ENCODE data around the gene TC2N.
"Not testable (repeated sequence)": the region's sequence is repeated elsewhere in the genome, so short reads cannot be mapped to it uniquely, and the experiment has no call there.

The TC2N gene

DNA sequence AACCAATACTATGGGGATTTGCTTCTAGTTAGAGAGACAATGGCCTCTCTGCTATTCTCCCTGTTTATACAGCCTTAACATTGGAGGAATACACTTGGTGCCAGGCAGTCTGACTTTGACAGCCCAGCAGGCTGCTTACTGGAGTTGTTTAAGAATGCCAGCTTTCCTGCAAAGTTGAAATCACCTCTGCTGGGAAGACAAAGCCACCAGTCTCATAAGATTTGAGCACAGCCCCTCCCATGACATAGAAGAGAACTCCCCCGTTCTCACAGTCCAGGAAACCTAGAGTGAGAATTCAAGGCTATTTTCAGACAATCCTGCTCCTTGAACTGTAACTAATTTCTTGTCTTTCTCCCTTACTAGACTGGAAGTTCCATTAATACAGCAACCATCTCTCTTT lies 114.4 kb downstream of the TC2N start:
- no peaks in the 10 kb centered on the region for H3K4me1 Mint-ChIP-seq (ENCODE audit: low read depth)
- no peaks in the 10 kb centered on the region for H3K36me3 Mint-ChIP-seq (ENCODE audit: low read depth)
- no peak overlapping the region for H3K4me3 Mint-ChIP-seq
- H3K9me3 Mint-ChIP-seq: no peaks in the 10 kb centered on the region
- H3K27me3 Mint-ChIP-seq: no peaks in the 10 kb centered on the region
- H3K27ac Mint-ChIP-seq: no peak overlapping the region
- DNase-seq: no peak

DNA sequence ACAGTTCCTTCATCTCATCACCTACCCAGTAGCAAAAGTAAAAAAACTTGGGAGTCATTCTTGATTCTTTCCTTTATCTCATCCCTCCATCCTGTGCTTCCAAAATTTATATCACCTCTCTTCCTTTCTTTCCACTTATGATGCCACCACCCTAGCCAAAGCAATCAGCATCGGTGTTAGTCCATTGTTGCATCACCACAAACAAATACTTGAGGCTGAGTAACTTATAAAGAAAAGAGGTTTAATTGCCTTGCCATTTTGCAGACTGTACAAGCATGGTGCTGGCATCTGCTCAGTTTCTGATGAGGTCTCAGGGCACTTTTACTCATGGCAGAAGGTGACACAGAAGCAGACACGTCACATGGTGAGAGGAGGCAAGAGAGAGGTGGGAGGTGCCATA lies 115.6 kb downstream of the TC2N start:
- H3K36me3 Mint-ChIP-seq (ENCODE audit: low read depth): no peaks in the 10 kb centered on the region
- H3K27me3 Mint-ChIP-seq: no peaks in the 10 kb centered on the region
- no peaks in the 10 kb centered on the region for H3K4me1 Mint-ChIP-seq (ENCODE audit: low read depth)
- H3K9me3 Mint-ChIP-seq: no peaks in the 10 kb centered on the region
- DNase-seq: no peak
- no peak overlapping the region for H3K4me3 Mint-ChIP-seq
- no peak overlapping the region for H3K27ac Mint-ChIP-seq

DNA sequence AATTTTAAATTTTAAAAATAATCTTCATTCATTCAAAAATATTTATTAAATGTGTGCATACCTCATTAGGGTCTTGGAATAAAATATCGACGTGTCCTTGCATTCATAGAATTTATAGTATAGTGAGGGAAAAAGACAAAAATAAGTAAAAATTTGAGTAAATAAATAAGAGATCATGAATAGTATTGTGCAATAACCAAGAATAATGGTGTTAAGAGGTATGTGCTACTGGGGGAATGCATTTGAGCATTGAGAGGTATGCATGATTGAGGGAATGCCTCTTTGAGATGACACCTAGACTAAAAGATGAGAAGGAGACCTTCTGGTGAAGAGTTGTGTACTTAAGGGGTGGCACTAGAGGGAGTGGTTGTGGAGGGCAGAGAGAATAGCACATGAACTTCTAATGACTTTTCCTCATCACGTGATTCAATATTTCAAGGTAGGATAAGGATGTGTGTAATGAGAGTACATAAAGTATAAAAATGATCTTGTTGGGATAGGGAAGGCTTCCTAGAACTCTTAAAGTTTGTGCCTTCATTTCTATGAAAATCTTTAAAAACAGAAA lies 116.6 kb downstream of the TC2N start:
- H3K4me1 Mint-ChIP-seq (ENCODE audit: low read depth): no peaks in the 10 kb centered on the region
- H3K27me3 Mint-ChIP-seq: no peaks in the 10 kb centered on the region
- no peak overlapping the region for H3K27ac Mint-ChIP-seq
- no peak overlapping the region for H3K4me3 Mint-ChIP-seq
- H3K36me3 Mint-ChIP-seq (ENCODE audit: low read depth): no peaks in the 10 kb centered on the region
- no peaks in the 10 kb centered on the region for H3K9me3 Mint-ChIP-seq
- no peak for DNase-seq

DNA sequence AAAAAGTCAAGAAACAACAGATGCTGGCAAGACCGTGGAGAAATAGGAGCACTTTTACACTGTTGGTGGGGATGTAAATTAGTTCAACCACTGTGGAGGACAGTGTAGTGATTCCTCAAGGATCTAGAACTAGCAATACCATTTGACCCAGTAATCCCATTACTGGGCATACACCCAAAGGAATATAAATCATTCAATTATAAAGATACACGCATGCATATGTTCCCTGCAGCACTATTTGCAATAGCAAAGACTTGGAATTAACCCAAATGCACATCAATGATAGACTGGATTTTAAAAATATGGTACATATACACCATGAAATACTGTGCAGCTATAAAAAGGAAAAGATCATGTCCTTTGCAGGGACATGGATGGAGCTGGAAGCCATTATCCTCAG lies 117.5 kb downstream of the TC2N start:
- Mint-ChIP-seq H3K9me3 (no peaks in the 10 kb centered on the region), H3K27me3 (no peaks in the 10 kb centered on the region), H3K4me1 (ENCODE audit: low read depth) (no peaks in the 10 kb centered on the region), H3K27ac (no peak overlapping the region), H3K36me3 (ENCODE audit: low read depth) (no peaks in the 10 kb centered on the region), H3K4me3 (no peak overlapping the region)
- DNase-seq: no peak

DNA sequence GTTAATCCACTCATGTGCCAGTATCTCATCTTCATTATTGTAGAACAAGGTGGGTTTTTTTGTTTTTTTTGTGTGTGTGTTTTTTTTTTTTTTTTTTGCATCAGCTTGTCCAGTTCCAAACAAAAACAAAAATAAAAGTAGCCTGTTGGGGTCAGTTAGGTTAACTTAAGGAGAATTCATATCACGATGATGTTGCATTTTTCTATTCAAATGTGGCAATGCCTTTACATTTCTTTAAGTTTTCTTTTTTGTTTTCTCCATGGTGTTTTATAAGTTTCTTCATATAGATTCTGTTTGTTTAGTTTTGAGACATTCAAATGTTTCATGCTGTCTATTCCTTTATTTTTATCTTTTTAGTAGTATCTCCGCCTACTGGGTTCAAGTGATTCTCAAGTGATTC lies 119.3 kb downstream of the TC2N start:
- Mint-ChIP-seq H3K4me3 (no peak overlapping the region), H3K4me1 (ENCODE audit: low read depth) (no peaks in the 10 kb centered on the region), H3K27ac (no peak overlapping the region), H3K27me3 (no peaks in the 10 kb centered on the region), H3K9me3 (no peaks in the 10 kb centered on the region), H3K36me3 (ENCODE audit: low read depth) (no peaks in the 10 kb centered on the region)
- no peak for DNase-seq

DNA sequence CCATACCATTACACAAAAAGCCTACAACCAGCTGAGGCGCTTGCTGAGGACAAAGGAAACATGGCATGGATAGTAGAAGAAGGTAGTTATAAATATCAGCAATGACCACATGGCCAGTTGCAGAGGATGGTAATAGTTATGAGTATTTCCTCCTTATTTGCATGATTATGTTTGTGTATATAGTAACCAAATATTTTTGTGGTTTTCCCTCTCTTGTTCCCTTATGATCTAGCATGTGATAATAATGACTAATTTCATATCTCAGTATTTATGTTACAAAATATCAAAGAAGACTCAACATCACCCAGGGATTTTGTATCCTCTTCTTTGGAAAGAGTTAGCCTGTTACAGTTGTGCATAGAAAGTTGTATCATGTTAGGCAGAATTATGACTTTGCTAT lies 122.0 kb downstream of the TC2N start:
- no peak overlapping the region for H3K27ac Mint-ChIP-seq
- no peak for DNase-seq
- H3K4me3 Mint-ChIP-seq: no peak overlapping the region
- no peaks in the 10 kb centered on the region for H3K9me3 Mint-ChIP-seq
- peaks cover 1% of the 10 kb centered on the region for H3K4me1 Mint-ChIP-seq (ENCODE audit: low read depth)
- H3K36me3 Mint-ChIP-seq (ENCODE audit: low read depth): no peaks in the 10 kb centered on the region
- H3K27me3 Mint-ChIP-seq: no peaks in the 10 kb centered on the region

DNA sequence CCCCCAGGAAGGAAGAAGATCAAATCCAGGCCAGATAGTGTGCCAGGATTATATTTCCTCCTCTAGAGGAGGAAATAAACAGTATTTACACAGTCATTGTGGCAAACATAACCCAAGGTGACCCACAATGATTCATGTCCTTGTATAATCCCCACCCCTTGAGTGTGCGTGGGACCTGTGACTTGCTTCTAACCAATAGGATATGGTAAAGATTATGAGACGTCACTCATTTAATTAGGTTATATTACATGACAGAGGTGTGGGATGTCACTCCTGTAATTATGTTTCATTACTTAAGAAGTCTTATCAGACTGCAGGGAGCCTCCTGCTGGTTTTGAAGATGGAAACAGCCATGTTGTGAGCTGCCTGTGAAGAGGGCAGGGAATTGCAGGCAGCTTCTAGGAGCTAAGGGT lies 123.3 kb downstream of the TC2N start:
- Mint-ChIP-seq H3K4me1 (ENCODE audit: low read depth) (peaks cover 1% of the 10 kb centered on the region), H3K9me3 (no peaks in the 10 kb centered on the region), H3K27ac (no peak overlapping the region), H3K27me3 (no peaks in the 10 kb centered on the region), H3K36me3 (ENCODE audit: low read depth) (no peaks in the 10 kb centered on the region), H3K4me3 (no peak overlapping the region)
- no peak for DNase-seq

DNA sequence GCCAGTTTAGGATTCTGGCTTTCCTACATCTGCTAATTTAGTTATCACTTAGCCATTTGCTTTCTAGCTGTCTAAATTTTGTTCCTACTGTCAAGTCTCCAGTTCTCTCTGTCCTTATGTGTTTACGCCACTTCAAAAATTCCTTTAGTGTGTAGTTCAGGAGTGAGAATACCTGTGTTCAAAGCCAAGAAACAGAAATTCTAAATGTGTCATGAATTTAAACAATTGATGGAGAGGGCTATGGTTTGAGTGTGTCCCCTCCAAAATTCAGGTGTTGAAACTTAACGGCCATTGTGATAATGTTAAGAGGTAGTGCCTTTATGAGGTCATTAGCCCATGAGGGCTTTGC lies 124.1 kb downstream of the TC2N start:
- H3K27ac Mint-ChIP-seq: no peak overlapping the region
- H3K27me3 Mint-ChIP-seq: no peaks in the 10 kb centered on the region
- H3K4me3 Mint-ChIP-seq: no peak overlapping the region
- DNase-seq: no peak
- no peaks in the 10 kb centered on the region for H3K36me3 Mint-ChIP-seq (ENCODE audit: low read depth)
- no peaks in the 10 kb centered on the region for H3K9me3 Mint-ChIP-seq
- H3K4me1 Mint-ChIP-seq (ENCODE audit: low read depth): peaks cover 1% of the 10 kb centered on the region

DNA sequence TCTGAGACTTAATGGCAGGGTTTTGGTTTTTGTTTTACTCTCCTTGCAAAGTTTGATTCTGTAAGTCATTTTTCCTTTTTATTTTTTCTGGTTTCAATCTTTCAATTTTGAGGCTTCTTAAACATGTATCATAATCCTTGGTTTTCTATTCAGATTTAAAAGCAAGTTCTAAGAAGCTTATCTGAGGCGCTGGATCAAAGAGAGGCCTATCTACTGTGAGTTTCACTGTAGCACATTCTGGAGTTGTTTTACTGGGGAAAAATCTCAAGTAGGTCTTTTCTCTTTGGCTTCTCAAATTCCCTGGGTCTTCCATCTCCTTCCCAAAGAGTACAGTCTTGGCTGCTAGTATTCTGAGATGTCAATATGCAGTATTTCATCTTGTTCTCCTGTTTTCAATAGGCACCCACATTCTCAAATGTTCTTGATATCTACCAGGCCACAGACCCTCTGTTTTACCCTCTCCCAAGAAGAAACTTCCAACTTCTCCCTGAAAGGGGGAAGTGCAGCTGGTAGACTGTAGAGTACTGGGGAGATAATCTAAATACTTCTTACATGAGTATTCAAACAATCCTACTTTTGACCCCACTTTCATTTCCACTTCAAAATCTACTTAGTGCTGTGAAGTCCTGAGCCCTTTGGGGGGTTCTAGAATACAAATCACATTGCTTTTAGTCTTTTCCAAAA lies 124.6 kb downstream of the TC2N start:
- Mint-ChIP-seq H3K9me3 (no peaks in the 10 kb centered on the region), H3K27me3 (no peaks in the 10 kb centered on the region), H3K4me1 (ENCODE audit: low read depth) (peaks cover 1% of the 10 kb centered on the region), H3K4me3 (no peak overlapping the region), H3K36me3 (ENCODE audit: low read depth) (no peaks in the 10 kb centered on the region), H3K27ac (no peak overlapping the region)
- no peak for DNase-seq

DNA sequence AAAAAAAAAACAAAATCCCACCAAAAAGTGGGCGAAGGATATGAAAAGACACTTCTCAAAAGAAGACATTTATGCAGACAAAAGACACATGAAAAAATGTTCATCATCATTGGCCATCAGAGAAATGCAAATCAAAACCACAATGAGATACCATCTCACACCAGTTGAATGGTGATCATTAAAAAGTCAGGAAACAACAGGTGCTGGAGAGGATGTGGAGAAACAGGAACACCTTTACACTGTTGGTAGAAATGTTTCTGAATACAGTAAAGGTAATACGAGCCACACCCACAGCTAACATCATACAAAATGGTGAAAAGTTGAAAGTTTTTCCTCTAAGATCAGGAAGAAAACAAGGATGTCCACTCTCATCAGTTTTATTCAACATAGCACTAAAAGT lies 127.5 kb downstream of the TC2N start:
- not testable (repeated sequence) for H3K4me3 Mint-ChIP-seq; H3K27me3 Mint-ChIP-seq; H3K4me1 Mint-ChIP-seq (ENCODE audit: low read depth); H3K36me3 Mint-ChIP-seq (ENCODE audit: low read depth); H3K9me3 Mint-ChIP-seq; H3K27ac Mint-ChIP-seq; DNase-seq

DNA sequence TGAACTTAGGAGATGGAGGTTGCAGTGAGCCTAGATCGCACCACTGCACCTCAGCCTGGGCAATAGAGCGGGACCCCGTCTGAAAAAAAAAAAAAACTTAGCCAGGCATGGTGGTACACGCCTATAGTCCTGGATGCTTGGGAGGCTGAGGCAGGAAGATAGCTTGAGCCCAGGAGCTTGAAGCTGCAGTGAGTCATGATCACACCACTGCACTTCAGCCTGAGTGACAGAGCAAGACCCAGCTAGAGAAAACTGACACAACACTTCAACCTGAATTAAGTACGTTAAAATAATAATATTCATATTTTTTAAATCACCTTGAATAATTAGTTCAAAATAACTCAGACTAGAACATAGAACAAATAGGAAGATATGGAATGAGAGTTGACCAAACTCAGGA lies 129.7 kb downstream of the TC2N start:
- Mint-ChIP-seq H3K9me3 (no peaks in the 10 kb centered on the region), H3K27ac (no peak overlapping the region), H3K4me3 (no peak overlapping the region), H3K36me3 (ENCODE audit: low read depth) (no peaks in the 10 kb centered on the region), H3K27me3 (peaks cover 3% of the 10 kb centered on the region), H3K4me1 (ENCODE audit: low read depth) (peaks cover 8% of the 10 kb centered on the region)
- DNase-seq: no peak

DNA sequence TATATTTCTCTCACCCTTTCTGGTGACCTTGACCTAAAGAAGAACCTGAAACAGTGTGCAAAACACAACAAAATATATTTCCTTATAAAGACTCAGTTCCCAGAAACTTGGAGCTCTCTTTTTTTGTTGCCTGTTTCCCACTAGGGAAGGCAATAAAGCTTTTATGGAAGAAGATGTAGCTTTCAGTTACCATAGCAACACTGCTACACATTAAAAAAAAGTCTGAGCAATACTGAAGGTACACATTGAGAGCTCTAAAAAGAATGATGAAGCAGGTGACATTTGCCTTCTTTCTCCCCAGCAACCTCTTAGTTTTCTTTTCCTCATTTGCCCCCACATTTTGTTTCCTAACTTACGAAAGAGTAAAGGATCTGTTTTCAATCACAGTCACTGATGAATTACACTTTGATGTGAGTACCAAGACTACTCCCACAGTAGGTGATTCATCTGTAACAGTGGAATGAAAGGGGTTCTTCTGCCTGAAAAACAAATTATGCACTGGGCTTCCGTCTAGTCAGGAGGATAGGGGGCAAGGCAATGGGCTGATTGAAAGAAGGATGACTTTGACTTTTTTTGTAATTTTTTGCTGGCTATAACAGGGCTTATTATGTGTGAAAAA lies 134.4 kb downstream of the TC2N start:
- peaks cover 3% of the 10 kb centered on the region for H3K27me3 Mint-ChIP-seq
- no peaks in the 10 kb centered on the region for H3K36me3 Mint-ChIP-seq (ENCODE audit: low read depth)
- H3K4me1 Mint-ChIP-seq (ENCODE audit: low read depth): peaks cover 21% of the 10 kb centered on the region
- H3K9me3 Mint-ChIP-seq: no peaks in the 10 kb centered on the region
- H3K4me3 Mint-ChIP-seq: no peak overlapping the region
- no peak for DNase-seq
- no peak overlapping the region for H3K27ac Mint-ChIP-seq

DNA sequence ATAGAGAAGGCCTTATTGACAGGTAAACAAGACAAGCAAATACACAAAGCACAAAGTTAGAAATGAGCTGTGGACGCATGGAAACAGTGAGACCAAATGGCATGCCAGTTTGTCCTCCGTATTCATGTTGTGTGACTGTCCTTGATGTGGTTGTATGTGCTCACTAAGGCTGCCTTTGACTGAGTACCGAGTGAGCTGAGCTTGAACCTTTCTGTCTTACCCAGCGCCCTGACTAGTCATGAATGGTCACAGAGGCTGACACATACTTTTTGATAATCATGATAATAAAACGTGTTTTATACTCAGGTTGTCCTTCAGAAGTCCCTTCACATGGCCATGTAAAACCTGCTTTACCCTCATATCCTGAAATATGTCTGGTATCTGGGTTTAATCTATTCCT lies 134.9 kb downstream of the TC2N start:
- Mint-ChIP-seq H3K9me3 (no peaks in the 10 kb centered on the region), H3K36me3 (ENCODE audit: low read depth) (no peaks in the 10 kb centered on the region), H3K27me3 (peaks cover 3% of the 10 kb centered on the region), H3K27ac (no peak overlapping the region), H3K4me1 (ENCODE audit: low read depth) (peaks cover 21% of the 10 kb centered on the region), H3K4me3 (no peak overlapping the region)
- no peak for DNase-seq

DNA sequence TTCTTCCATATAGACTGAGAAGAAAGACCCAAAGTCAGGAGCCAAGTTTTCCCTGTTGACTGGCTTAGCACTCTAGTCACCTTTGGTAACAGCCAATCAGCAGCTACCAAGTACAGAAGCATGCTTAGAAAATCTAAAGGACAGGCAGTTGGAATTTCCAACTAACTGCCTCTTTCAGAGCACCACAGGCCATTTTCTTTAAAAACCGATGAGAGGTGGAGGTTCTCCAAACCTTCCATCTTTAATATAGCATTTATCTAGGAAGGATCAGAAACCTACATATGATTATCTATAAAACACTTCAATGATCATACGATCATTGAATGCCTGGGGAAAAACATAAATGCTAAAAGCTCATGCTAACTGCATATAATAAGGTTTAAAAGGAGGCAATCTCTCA lies 135.3 kb downstream of the TC2N start, which contains the start of gene CATSPERB:
Gene CATSPERB, minus strand, starts transcription at position 101 of the 400 bp plus-strand sequence. CDS start 2,607 bp downstream, outside the sequence.
- Mint-ChIP-seq H3K4me3 (no peak within 1 kb of the TSS), H3K36me3 (ENCODE audit: low read depth) (no peaks in the 10 kb centered on the region), H3K9me3 (no peaks in the 10 kb centered on the region), H3K27me3 (peaks cover 3% of the 10 kb centered on the region), H3K4me1 (ENCODE audit: low read depth) (peaks cover 21% of the 10 kb centered on the region), H3K27ac (no peak within 1 kb of the TSS)
- no peak for DNase-seq

DNA sequence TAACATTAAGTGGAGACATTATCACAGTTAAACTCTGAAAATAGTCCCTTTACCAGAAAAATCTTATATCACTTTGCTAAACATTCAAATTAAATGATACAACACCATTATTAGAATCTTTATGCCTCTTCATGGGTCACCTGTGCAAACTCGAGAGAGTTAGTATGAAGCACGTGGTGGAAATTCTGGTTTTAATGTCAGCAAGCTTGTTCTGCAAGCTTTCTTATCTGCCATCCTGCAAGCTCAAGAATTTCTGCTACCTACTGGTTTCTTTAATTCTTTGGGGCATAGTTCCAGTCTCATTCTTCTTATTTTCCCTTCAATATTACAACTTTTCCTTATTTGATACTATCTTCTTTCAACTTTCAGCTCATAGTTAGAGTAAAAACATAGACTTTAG lies 136.3 kb downstream of the TC2N start:
- Mint-ChIP-seq H3K9me3 (no peaks in the 10 kb centered on the region), H3K4me1 (ENCODE audit: low read depth) (peaks cover 21% of the 10 kb centered on the region), H3K36me3 (ENCODE audit: low read depth) (no peaks in the 10 kb centered on the region), H3K27me3 (peaks cover 3% of the 10 kb centered on the region), H3K27ac (no peak overlapping the region), H3K4me3 (no peak overlapping the region)
- DNase-seq: no peak

All from activated T-cell treated with anti-CD3 and anti-CD28 coated beads, Interleukin-2, amount 50 U/mL, for 24 hours (primary cell).